B cell (primary cell): ENCODE results near the gene PDE3A.

ENCODE experiments used
- CTCF ChIP-seq: fragments of 200-600 bp; IDR thresholded peaks from one replicate; pipeline ENCODE4 v1.8.0; 2022; ENCODE audit warnings: antibody characterized with exemption, mild to moderate bottlenecking
- EZH2 ChIP-seq: IDR thresholded peaks from 2 replicates; pipeline ENCODE4 v1.6.1; 2012; ENCODE audit warnings: borderline replicate concordance, low read depth, mild to moderate bottlenecking, moderate library complexity, low read length; ENCODE audit not compliant: insufficient read depth, poor library complexity, severe bottlenecking

GRCh38 chr12:20495997-20496396 lies 127.7 kb downstream of the PDE3A start:
- TF ChIP-seq CTCF = no peak
- no peak for TF ChIP-seq EZH2
